HUES48 (cell line): Measurements from ENCODE around the gene DHRS7B.
A peak's percentile ranks its signal among the peaks of the same experiment; 100 is the strongest.
"Not testable (repeated sequence)": the region's sequence is repeated elsewhere in the genome, so short reads cannot be mapped to it uniquely, and the experiment has no call there.

Source experiments
- H3K27ac ChIP-seq: one replicate; pipeline ENCODE4 v1.7.0; 2013; ENCODE audit warnings: low read depth, low read length, inconsistent platforms
- H3K27me3 ChIP-seq: 2 replicates; pipeline ENCODE4 v1.6.1; 2013; ENCODE audit warnings: mild to moderate bottlenecking, low read length; ENCODE audit not compliant: control insufficient read depth, insufficient read depth
- H3K36me3 ChIP-seq: 2 replicates; pipeline ENCODE4 v1.6.1; 2013; ENCODE audit warnings: low read length; ENCODE audit not compliant: control insufficient read depth, insufficient read depth
- H3K4me1 ChIP-seq: 2 replicates; pipeline ENCODE4 v1.6.1; 2013; ENCODE audit warnings: mild to moderate bottlenecking, low read length; ENCODE audit not compliant: control insufficient read depth, insufficient read depth
- H3K4me3 ChIP-seq: 2 replicates; pipeline ENCODE4 v1.5.1; 2013; ENCODE audit warnings: mild to moderate bottlenecking, low read depth, low read length
- H3K9ac ChIP-seq: 2 replicates; pipeline ENCODE4 v1.6.1; 2013; ENCODE audit warnings: mild to moderate bottlenecking, low read depth, low read length, moderate library complexity
- H3K9me3 ChIP-seq: 2 replicates; pipeline ENCODE4 v1.6.1; 2013; ENCODE audit warnings: low read length; ENCODE audit not compliant: control insufficient read depth, insufficient read depth

The DHRS7B gene

GRCh38 chr17:21094298-21094704, 32.5 kb upstream of the DHRS7B start:
- Histone ChIP-seq H3K27ac (no peak overlapping the region), H3K4me1 (0 out of 2 replicates have a peak, but pooled peaks cover 2% of the 10 kb centered on the region), H3K9ac (no peak overlapping the region), H3K4me3 (no peak overlapping the region), H3K27me3 (no peaks in the 10 kb centered on the region), H3K36me3 (no peaks in the 10 kb centered on the region), H3K9me3 (no peaks in the 10 kb centered on the region)

DNA sequence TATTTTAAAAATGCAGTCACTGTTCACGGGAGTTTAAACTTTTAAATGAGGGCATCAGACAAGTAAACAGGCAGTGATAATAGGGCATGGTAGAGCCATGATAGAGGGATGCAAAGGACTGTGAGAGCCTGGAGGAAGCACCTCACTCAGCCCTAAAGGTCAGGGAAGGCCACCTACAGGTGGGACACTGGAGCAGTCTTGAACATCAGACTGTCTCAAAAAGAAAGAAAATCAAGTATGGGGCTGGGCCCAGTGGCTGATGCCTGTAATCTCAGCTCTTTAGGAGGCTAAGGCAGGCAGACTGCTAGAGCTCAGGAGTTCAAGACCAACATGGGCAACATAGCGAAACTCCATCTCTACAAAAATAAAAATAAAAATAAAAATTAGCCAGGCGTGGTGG, 31.0 kb upstream of the DHRS7B start:
- H3K4me1 ChIP-seq: no peaks in the 10 kb centered on the region
- no peak overlapping the region for H3K27ac ChIP-seq
- no peak overlapping the region for H3K9ac ChIP-seq
- no peaks in the 10 kb centered on the region for H3K9me3 ChIP-seq
- H3K36me3 ChIP-seq: no peaks in the 10 kb centered on the region
- no peak overlapping the region for H3K4me3 ChIP-seq
- H3K27me3 ChIP-seq: no peaks in the 10 kb centered on the region

DNA sequence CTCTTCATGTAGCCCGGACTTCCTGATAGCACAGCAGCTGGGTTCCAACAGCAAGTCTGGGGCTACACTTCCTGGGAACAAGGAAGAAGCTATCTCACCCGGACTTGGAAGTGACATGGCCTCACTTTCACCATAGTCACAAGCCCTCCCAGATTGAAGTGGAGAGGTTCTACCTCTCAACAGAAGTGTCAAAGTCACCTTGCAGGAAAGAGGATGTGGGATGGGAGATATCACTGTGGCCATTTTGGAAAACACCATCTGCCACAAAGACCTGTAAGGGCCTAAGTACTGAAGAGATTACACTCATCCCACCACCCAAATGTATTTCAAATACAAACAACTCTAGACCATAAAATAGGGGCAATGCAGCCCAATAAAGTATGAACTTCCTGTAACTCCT, 29.9 kb upstream of the DHRS7B start:
- no peak overlapping the region for H3K9ac ChIP-seq
- H3K9me3 ChIP-seq: no peaks in the 10 kb centered on the region

DNA sequence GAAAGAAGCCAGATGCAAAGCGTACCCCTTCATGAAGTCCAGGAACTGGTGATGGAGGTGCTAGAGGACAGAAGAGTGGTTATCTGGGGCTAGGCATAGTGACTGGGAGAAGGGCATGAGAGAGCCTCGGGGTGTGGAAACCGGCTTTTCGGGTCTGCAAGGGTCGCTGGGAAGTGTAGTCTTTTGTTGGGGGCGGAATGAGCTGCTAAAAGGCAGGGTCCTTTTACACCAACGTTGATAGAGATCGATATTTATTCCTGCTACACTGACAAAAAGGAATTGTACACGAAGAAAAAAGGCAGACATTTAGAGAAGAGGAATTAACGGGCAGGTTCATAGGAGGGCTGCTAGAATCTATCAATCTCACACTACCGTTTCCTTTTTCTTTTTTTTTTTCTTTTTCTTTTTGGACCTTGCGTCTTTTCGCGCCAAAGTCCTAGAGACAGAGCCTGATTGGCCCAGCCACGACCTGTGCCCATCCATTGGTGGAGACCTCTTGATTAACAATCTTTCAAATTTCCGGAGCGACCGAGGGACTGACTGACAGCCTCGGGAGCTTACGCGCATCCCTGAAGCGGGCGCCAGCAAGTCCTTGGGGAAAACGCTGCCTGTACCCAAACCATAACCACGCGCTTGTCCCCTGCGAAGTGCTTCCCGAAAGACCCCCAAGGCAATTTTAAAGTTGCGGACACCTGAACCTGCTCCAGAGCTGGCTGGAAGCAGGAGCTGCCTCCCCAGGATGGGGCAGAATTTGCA, 27.7 kb upstream of the DHRS7B start:
- Histone ChIP-seq H3K27me3 (no peaks in the 10 kb centered on the region), H3K36me3 (no peaks in the 10 kb centered on the region), H3K9me3 (no peaks in the 10 kb centered on the region), H3K27ac (peak overlapping the region; percentile 88), H3K4me3 (peak overlapping the region; percentile 84), H3K4me1 (no peaks in the 10 kb centered on the region), H3K9ac (peak overlapping the region; percentile 98)

More for the DNA sequence above, 29.9 kb upstream of the DHRS7B start:
- Histone ChIP-seq H3K4me1 (no peaks in the 10 kb centered on the region), H3K36me3 (no peaks in the 10 kb centered on the region), H3K27me3 (no peaks in the 10 kb centered on the region), H3K27ac (no peak overlapping the region), H3K4me3 (no peak overlapping the region)

- Histone ChIP-seq H3K9ac (no peak overlapping the region), H3K9me3 (no peaks in the 10 kb centered on the region; the same call in 1 of the 2 replicates), H3K36me3 (no peaks in the 10 kb centered on the region), H3K4me3 (no peak overlapping the region), H3K27me3 (no peaks in the 10 kb centered on the region), H3K27ac (no peak overlapping the region), H3K4me1 (peaks cover 3% of the 10 kb centered on the region; the same call in 1 of the 2 replicates)
Observed at GRCh38 chr17:21100636-21101035, 26.1 kb upstream of the DHRS7B start.

DNA sequence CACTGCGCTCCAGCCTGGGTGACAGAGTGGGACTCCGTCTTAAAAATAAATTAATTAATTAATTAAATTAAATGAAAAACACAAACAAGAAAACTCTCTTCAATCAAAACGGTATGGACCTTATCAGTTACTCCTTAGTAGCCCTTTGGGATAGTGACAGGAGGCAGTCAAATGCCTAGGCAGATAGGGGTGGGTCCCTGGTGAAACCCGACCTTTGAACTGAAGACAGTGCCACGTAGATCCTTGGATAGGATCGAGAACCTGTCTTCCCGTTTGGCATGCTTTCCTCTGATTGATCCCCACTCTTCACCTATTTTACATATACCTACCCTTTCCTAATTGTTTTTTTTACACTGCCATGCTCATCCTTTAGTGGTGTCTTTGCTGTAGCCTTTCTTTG, 22.2 kb upstream of the DHRS7B start:
- Histone ChIP-seq H3K9me3 (no peaks in the 10 kb centered on the region; the same call in 1 of the 2 replicates), H3K9ac (no peak overlapping the region), H3K4me1 (peaks cover 24% of the 10 kb centered on the region), H3K27ac (no peak overlapping the region), H3K4me3 (no peak overlapping the region), H3K27me3 (no peaks in the 10 kb centered on the region), H3K36me3 (no peaks in the 10 kb centered on the region)

DNA sequence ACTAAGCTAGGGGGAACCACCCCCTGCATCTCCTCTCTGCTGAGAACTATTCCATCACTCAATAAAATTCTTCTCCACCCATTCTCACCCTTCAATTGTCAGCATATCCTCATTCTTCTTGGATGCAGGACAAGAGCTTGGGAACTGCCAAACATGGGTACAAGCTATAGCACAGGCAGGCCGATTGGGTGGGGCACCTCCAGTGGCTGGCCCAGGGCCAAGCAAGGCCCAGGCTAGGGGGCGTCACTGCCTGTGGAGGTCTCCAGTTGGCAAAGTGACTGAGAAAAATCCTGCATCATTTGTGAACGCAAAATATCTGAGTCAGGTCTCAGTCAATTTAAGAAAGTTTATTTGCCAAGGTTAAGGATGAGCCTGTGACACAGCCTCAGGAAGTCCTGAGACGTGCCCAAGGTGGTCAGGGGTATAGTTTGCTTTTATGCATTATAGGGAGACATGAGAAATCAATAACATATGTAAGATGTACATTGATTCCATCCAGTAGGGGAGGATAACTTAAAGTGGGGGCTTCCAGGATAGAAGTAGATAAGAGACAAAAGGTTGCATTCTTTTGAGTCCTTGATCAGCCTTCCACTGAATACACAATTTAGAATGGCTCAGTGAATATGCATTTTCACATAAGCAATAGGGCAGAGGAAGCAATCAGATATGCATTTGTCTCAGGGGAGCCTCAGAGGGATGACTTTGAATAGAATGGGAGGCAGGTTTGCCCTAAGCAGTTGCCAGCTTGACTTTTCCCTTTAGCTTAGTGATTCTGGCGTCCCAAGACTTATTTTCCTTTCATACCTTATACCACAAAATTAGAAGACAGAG, 21.5 kb upstream of the DHRS7B start:
- peaks cover 25% of the 10 kb centered on the region for H3K4me1 ChIP-seq
- H3K4me3 ChIP-seq: no peak overlapping the region
- no peaks in the 10 kb centered on the region for H3K27me3 ChIP-seq
- H3K27ac ChIP-seq: peak overlapping the region; percentile 50
- H3K9me3 ChIP-seq: no peaks in the 10 kb centered on the region; the same call in 1 of the 2 replicates
- no peak overlapping the region for H3K9ac ChIP-seq
- no peaks in the 10 kb centered on the region for H3K36me3 ChIP-seq

GRCh38 chr17:21106316-21106715, 20.4 kb upstream of the DHRS7B start:
- Histone ChIP-seq H3K36me3 (no peaks in the 10 kb centered on the region), H3K27me3 (no peaks in the 10 kb centered on the region), H3K27ac (peak overlapping the region; percentile 27), H3K9ac (no peak overlapping the region), H3K9me3 (no peaks in the 10 kb centered on the region; the same call in 1 of the 2 replicates), H3K4me3 (no peak overlapping the region), H3K4me1 (peaks cover 29% of the 10 kb centered on the region)

DNA sequence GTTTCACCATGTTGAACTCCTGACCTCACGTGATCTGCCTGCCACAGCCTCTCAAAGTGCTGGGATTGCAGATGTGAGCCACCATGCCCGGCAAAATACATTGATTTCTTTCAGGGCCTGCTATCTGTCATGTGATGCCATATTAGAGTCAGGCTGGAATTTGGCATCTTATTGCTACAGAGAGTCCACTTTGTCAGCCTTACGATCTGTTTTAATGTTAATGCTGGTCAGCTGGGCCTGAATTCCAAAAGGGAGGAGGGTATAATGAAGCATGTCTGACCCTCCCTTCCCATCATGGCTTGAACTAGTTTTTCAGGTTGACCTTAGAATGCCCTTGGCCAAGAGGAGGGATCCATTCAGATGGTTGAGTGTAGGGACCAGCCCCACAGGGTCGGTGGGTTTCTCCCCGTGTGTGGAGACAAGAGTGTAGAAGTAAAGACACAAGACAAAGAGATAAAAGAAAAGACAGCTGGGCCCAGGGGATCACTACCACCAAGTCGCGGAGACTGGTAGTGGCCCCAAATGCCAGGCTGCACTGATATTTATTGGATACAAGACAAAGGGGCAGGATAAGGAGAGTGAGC, 19.6 kb upstream of the DHRS7B start:
- H3K27me3 ChIP-seq, H3K4me3 ChIP-seq, H3K27ac ChIP-seq, H3K9me3 ChIP-seq, H3K9ac ChIP-seq, H3K36me3 ChIP-seq: not testable (repeated sequence)
- peaks cover 29% of the 10 kb centered on the region for H3K4me1 ChIP-seq

DNA sequence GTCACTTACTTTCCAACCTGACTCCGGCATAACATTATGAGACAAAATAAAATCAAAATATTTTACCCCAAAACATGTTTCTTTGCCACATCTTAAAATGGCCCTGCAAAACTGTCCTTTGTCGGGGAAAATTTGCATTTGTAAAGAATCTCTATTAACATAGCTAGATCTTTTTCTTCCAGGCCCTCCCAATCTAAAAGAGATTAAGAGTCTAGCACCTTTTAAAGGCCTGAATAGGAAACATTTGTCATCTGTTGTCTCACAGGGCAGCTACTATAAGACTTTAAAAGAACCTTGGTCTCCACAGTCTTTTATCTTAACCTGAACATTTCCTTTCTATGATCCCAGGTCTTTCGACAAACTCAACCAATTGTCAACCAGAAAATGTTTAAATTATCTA, 18.1 kb upstream of the DHRS7B start:
- H3K9me3 ChIP-seq: no peaks in the 10 kb centered on the region; the same call in 1 of the 2 replicates
- no peaks in the 10 kb centered on the region for H3K27me3 ChIP-seq
- H3K36me3 ChIP-seq: no peaks in the 10 kb centered on the region
- H3K27ac ChIP-seq: peak overlapping the region; percentile 97
- no peak overlapping the region for H3K4me3 ChIP-seq
- no peak overlapping the region; the same call in 1 of the 2 replicates for H3K9ac ChIP-seq
- H3K4me1 ChIP-seq: peaks cover 29% of the 10 kb centered on the region
